ENCODE data around the gene SCAMP4.

SCAMP4 gene

DNA sequence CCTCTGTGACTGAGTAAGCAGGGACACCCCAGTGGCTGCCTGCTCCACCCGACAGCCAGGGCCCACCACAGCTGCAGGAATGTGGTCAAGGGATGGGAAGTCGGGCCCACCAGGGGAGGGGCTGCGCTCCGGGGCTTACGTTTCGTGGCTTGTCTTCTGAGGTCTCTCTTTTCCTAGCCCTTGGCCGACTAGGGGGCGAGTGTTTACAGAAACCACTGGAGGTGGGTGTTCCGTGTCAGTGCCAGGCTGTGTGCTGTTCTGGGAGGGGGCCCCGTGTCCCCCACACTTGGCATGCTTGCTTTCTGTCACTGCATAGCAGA lies 4.5 kb downstream of the SCAMP4 start:
- TF ChIP-seq POLR2AphosphoS5 (IDR thresholded peaks at IDR 0.05; ENCODE audit: low read depth, low read length) (no peak), FOXP2 (optimal IDR thresholded peaks at IDR 0.05; ENCODE audit: borderline replicate concordance, extremely low read depth, extremely low read length, insufficient read depth) (no peak), SIN3A (IDR thresholded peaks at IDR 0.05; ENCODE audit: borderline replicate concordance, insufficient read depth, low read length) (no peak), REST (IDR thresholded peaks at IDR 0.05; ENCODE audit: insufficient read depth in 1 of 2, low read depth in 2 of 2, low read length in 2 of 2) (no peak), TAF1 (IDR thresholded peaks at IDR 0.05; ENCODE audit: borderline replicate concordance, insufficient read depth, low read length) (no peak)

- no peak for TF ChIP-seq TAF1 (IDR thresholded peaks at IDR 0.05; ENCODE audit: borderline replicate concordance, insufficient read depth, low read length)
- no peak for TF ChIP-seq FOXP2 (optimal IDR thresholded peaks at IDR 0.05; ENCODE audit: borderline replicate concordance, extremely low read depth, extremely low read length, insufficient read depth)
- TF ChIP-seq REST (IDR thresholded peaks at IDR 0.05; ENCODE audit: insufficient read depth in 1 of 2, low read depth in 2 of 2, low read length in 2 of 2): no peak
- TF ChIP-seq POLR2AphosphoS5 (IDR thresholded peaks at IDR 0.05; ENCODE audit: low read depth, low read length): no peak
- no peak for TF ChIP-seq SIN3A (IDR thresholded peaks at IDR 0.05; ENCODE audit: borderline replicate concordance, insufficient read depth, low read length)
Measured at GRCh38 chr19:1910177-1910576, 5.0 kb downstream of the SCAMP4 start.

GRCh38 chr19:1911098-1911497 lies 5.9 kb downstream of the SCAMP4 start:
- TF ChIP-seq POLR2AphosphoS5 (IDR thresholded peaks at IDR 0.05; ENCODE audit: low read depth, low read length) (no peak), FOXP2 (optimal IDR thresholded peaks at IDR 0.05; ENCODE audit: borderline replicate concordance, extremely low read depth, extremely low read length, insufficient read depth) (no peak), REST (IDR thresholded peaks at IDR 0.05; ENCODE audit: insufficient read depth in 1 of 2, low read depth in 2 of 2, low read length in 2 of 2) (no peak), TAF1 (IDR thresholded peaks at IDR 0.05; ENCODE audit: borderline replicate concordance, insufficient read depth, low read length) (no peak)

DNA sequence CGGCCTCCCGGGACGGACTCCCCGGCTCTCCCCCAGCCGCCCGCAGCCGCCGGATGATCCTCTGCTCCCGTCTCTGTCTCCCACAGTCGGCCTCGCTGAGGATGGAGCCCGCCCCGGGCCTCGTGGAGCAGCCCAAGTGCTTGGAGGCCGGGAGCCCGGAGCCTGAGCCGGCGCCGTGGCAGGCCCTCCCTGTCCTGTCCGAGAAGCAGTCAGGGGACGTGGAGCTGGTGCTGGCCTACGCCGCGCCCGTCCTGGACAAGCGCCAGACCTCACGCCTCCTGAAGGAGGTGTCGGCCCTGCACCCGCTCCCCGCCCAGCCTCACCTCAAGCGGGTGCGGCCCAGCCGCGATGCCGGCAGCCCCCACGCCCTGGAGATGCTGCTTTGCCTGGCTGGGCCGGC lies 6.8 kb downstream of the SCAMP4 start:
- TF ChIP-seq SIN3A (IDR thresholded peaks at IDR 0.05; ENCODE audit: borderline replicate concordance, insufficient read depth, low read length) (no peak), TAF1 (IDR thresholded peaks at IDR 0.05; ENCODE audit: borderline replicate concordance, insufficient read depth, low read length) (no peak), POLR2AphosphoS5 (IDR thresholded peaks at IDR 0.05; ENCODE audit: low read depth, low read length) (no peak), REST (IDR thresholded peaks at IDR 0.05; ENCODE audit: insufficient read depth in 1 of 2, low read depth in 2 of 2, low read length in 2 of 2) (no peak), FOXP2 (optimal IDR thresholded peaks at IDR 0.05; ENCODE audit: borderline replicate concordance, extremely low read depth, extremely low read length, insufficient read depth) (no peak)
